Measurements from ENCODE around the gene APIP.
"Not testable (repeated sequence)": the region's sequence is repeated elsewhere in the genome, so short reads cannot be mapped to it uniquely, and the experiment has no call there.

APIP gene

GRCh38 chr11:34926101-34926830 lies 10.1 kb upstream of the APIP start:
- peak; percentile 67 for DNase-seq (ENCODE audit: low read depth)

DNA sequence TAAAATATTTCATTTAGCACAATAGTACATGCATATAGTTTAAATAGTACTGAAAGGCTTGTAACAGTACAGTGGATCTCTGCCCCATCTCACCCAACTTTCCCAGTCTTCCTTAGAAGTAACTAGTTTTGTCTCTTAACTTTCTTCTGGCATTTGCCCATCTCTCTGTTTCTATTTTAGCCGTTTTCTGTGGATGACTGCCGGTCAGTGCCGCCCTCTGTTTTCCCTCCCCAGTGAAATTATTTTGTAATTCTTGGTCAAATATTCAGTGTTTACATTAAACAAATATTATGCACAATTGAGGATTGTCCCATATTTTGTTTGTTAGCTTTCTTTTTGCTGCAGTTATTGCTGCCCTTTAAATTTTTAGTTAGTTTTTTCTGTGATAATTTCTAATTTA lies 8.5 kb upstream of the APIP start:
- DNase-seq (ENCODE audit: low read depth), result peak; percentile 20

DNA sequence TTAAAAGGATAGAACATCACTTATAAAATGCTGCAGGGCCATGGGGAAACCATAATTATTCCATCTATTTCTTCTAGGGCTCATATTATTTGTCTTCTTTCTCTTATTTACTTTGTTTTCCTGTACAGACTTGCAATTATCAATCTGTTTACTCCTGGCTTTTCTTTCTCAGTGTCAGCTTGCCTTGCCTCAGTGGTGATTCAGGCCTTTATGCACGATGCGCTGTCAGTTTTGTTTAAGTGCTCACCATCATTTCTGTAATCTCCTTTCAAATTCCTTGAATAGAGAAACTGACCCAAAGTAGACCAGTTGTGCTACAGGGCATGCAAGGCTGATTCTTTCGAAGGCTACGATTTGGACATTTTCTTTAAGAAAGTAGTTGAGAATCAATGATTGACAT lies 5.0 kb upstream of the APIP start:
- no peak for DNase-seq (ENCODE audit: low read depth)

DNA sequence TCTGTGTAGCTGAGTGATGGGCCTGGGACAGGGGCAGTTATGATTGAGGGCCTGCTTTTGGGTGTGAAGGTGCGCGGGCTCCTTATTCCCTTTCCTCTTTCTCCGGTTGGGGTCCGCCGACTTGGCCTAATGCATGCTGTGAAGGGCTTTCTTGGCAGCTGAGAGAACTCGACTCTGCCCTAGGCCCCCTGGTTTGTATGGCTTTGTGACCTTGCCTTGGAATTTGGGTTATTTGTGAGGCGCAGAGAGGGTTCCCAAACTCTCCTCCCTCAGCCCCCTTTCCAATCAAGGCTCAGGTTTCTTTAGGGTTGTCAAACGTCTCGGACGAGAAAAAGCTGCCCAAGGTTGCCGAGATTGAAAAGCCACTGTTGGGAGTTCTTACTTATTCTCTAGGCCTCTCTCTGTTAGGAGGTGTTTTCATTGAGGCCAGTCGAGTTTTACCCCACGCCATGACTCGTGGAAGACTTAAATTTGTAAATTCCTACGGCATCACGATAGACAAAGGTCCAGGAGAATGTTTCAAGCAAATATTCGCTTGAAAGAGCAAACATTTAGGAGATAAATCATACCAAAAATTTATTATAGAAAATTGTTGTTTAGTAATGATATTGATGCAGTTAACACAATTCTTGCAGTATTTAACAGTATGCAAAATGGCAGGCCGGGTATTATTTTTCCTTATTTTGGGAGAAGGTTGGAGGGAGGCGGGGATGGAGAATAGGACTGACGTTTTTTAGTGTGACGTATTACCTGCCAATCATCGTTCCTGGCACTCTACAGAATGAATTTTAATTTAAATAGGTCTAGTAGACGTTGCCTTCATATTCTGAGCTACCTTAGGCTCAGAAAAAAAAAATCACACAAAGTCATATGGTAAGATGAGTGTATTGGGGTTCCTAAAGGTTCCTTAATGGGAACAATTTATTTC lies 928 bp upstream of the APIP start:
- DNase-seq (ENCODE audit: low read depth), result peak; percentile 55

- DNase-seq (ENCODE audit: low read depth), result peak; percentile 42
Measured at GRCh38 chr11:34915136-34916014, 804 bp downstream of the APIP start.

DNA sequence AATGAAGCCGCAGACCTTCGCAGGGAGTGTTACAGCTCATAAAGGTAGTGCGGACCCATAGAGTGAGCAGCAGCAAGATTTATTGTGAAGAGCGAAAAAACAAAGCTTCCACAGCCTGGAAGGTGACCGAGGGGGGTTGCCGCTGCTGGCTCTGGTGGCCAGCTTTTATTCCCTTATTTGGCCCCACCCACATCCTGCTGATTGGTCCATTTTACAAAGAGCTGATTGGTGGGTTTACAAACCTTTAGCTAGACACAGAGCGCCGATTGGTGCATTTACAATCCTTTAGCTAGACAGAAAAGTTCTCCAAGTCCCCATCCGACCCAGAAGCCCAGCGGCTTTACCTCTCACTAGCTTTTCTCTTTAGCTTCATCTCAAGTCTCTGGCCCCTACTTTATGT lies 2.6 kb downstream of the APIP start:
- not testable (repeated sequence) for DNase-seq (ENCODE audit: low read depth)

DNA sequence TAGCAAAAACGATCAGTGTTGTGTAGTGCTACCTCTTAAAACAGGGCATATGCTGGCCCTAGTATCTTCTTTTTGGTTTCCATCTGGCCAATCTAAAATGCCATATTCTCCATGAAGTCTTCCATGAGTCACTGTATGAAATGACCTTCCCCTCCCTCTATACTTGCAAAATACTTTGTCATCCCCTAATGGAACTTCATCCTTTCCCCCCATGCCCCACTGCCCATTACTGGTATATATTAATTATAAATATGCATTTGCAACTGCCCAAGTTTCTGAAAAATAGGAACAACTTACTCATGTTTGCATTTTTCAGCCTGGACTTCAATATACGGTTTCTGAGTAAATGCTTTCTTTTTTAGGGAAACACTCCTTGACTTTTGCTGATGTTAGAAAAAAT lies 4.5 kb downstream of the APIP start:
- DNase-seq (ENCODE audit: low read depth), result no peak

DNA sequence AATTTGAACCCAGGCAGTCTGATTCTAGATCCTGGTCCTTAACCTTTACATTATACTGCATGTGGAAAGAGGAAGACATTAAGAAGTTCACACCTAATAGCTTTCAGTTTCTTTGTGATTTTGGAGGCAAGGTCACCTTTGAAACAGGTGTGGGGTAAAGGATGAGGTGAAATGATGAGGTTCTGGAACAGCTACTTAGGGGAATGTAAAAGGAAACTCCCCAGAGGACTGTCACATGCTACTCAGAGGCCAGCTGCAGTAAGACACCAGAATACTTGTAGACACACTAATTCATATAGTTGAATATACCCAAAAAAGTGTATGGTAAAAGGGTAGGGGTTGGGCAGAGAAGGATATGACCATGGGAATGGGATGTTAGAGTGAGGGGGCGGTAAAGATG lies 5.4 kb downstream of the APIP start:
- DNase-seq (ENCODE audit: low read depth), result no peak

- no peak for DNase-seq (ENCODE audit: low read depth)
Measured at GRCh38 chr11:34909955-34910354, 6.2 kb downstream of the APIP start.

DNA sequence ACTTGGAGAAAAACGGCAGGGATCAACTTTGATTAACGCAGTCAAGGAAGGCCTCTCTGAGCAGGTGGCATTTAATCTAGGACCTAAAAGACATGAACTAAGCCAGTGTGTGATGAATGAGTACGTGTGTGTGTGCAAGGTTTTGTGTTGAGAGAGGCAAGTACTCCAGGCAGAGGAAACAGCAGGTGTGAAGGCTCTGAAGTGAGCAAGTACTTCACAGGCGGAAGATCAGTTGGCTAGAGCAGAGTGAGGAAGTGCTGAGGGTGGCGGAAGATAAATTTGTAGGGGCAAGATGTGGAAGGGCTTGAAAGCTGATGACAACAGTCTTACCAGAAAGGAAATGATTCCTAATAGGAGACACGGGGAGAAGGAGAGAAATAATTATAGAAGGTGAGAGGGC lies 6.8 kb downstream of the APIP start:
- no peak for DNase-seq (ENCODE audit: low read depth)

GRCh38 chr11:34907934-34908593 lies 8.1 kb downstream of the APIP start:
- peak; percentile 23 for DNase-seq (ENCODE audit: low read depth)

DNA sequence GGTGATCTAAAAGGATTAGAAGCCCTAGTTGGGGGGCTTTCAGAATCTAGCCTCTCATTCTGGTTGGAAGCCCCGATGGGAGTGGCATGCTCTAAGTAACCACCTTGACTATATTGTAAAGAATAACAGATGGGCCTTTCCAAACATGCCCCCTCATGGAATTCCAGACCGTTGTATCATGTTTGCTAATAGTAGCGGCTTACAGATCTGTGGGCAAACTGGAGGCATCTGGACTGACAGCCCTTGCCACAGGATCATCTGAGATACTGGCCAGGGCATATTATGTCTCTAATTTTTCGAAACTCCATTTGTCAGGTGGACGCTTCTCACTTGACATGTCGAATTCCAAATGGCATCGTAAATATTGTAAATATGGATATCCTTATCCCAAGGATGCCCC lies 10.5 kb downstream of the APIP start:
- DNase-seq (ENCODE audit: low read depth), result no peak

- DNase-seq (ENCODE audit: low read depth), result no peak
Measured at GRCh38 chr11:34904421-34904955, 11.7 kb downstream of the APIP start.

- no peak for DNase-seq (ENCODE audit: low read depth)
Measured at GRCh38 chr11:34899633-34900016, 16.6 kb downstream of the APIP start.

DNA sequence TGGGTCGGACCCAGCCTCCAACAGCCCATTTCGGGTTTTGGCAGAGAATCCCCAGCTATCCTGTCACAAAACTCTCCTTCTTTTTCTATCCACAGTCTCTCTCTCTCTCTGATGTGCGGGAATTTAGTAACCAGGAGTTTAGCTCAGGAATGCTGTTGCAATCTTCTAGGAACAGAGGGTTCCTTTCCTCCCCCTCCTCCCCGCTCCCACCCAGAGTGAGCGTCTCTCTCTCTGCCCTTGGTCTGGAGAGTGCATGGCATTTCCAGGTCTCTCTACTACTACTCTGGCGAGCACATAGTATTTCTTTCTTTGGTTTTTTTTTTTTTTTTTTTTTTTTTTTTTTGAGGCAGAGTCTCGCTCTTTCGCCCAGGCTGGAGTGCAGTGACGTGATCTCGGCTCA lies 17.7 kb downstream of the APIP start:
- no peak for DNase-seq (ENCODE audit: low read depth)

DNA sequence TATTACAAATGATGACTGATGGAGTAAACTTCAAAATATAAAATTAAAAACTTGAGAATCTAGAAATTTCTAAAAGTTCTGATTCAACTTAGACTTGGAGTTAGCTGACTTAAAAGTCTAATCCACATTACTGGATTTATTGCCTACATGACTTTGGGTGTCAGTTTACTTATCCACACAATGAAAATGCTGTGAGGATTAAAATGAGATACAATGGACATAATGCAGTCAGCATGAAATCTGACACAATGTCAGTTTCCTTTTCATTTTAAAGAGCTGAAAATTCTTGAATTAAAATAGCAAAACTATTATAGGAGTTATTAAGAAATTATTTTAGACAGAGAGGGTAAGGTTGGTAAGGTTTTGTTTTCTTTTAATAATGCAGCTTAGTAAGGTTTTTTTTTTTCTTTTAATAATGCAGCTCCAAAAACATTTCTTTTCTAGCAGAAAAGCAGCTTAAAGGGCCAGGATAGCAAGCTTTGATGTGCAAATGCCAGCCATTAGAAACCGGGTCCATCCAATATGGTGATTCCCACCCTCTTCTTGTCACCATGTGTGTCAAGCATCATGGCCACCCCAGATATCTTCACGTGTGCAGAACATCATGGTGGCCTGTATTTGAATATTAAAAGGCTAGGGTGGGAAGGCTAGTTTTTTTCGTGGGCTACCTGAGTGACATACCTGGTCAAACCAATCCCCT lies 18.9 kb downstream of the APIP start:
- DNase-seq (ENCODE audit: low read depth), result no peak

GRCh38 chr11:34896191-34896590 lies 20.0 kb downstream of the APIP start:
- DNase-seq (ENCODE audit: low read depth), result not testable (repeated sequence)

GRCh38 chr11:34893416-34893815 lies 22.8 kb downstream of the APIP start:
- DNase-seq (ENCODE audit: low read depth), result no peak

DNA sequence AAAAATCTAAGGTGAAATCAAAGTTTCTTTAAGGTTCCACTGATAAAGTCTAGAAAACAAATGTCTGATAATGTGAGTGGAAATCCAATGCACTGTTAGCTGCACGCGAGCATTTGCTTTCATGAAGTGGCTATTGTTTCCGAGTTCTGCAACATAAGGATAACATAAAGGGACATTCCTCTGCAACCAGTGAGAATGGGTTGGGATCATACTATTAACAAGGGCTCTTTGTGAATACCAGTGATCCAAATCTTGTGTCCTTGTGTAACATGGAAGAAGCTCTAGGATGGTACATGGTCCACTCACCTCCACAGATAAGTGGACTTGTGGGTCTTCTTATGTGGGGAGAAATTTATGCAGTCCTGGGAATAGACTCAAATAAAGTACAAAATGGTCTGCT lies 24.6 kb downstream of the APIP start:
- DNase-seq (ENCODE audit: low read depth), result no peak

GRCh38 chr11:34890812-34891211 lies 25.4 kb downstream of the APIP start:
- DNase-seq (ENCODE audit: low read depth), result peak; percentile 52

DNA sequence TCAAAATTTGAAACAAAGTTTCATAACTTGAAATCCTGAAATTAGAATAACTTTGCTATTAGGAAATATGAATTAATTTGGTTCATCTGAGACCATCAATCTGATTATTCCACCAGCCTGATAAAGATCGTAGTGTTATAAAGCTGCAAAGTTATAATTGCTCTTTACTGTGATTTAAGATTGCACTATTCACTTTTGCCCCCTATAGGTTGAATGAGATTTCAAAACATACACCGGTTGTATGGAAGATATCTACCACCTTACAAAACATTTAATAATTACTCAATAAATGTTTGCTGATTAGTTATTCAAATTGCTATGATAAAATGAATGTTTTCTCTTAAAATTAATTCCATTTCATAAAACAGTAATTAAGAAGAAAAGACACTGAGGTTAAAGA lies 26.1 kb downstream of the APIP start:
- no peak for DNase-seq (ENCODE audit: low read depth)

All from iris pigment epithelial cell (primary cell).